HG03280 (cell line): ENCODE results near the gene FPR2.
"Not testable (repeated sequence)": the region's sequence is repeated elsewhere in the genome, so short reads cannot be mapped to it uniquely, and the experiment has no call there.

Experiments used
- ATAC-seq: cut with Tn5 transposase; IDR thresholded peaks from one replicate; pipeline ENCODE4 v1.9.1; 2021; ENCODE audit warnings: mild to moderate bottlenecking, moderate library complexity; ENCODE audit not compliant: unreplicated experiment

Gene FPR2

DNA sequence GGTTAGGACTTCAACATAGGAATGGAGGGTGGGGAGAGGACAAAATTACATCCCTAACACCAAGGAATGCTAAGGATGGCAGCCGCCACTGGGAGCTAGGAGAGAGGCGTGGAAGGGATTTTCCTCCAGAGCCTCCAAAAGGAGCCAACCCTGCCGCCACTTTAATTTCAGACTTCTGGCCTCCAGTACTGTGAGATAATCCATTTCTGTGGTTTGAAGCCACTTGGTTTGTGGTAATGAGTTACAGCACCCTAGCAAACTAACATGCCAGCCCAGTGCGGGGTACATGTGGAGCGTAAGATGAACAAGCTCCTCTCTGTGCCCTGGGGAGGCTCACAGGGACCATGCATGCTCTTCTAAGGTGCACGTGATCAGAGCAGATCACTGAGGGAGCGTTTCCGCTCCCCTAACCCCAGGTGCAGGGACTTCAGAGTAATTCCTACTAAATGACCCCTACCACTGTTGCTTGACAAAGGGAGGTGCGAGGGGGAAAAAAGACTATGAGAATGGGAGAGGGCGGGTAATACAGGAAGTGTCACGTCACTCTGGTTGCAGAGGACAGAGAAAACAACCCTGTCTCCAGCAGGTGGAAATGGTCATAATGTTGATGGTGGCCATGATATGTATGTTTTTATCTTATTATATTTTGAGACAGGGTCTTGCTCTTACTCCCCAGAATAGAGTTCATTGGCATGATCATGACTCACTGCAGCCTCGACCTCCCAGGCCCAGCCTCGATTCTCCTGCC, 21.3 kb upstream of the FPR2 start:
- ATAC-seq = no peak

GRCh38 chr19:51740356-51740755, 20.6 kb upstream of the FPR2 start:
- ATAC-seq = no peak

GRCh38 chr19:51742789-51743188, 18.2 kb upstream of the FPR2 start:
- no peak for ATAC-seq

- no peak for ATAC-seq
Measured at GRCh38 chr19:51743405-51743804, 17.6 kb upstream of the FPR2 start.

DNA sequence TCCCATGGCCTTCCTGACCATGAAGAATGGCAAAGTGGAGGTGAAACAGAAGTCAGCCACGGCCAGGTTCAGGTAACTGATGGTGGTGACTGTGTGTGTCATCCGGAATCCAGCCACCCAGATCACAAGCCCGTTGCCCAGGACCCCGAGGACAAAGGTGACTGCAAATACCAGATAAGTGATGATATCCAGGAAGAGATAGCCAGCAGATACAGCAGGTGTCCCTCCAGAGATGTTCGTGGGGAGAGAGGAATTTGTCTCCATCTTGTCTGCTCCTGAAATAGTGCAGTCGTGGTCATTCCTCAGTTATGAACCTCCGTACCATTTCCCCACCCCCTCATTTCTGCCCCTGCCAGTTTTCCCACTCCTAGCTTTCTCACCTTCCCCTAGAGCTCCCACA, 14.2 kb upstream of the FPR2 start:
- no peak for ATAC-seq

DNA sequence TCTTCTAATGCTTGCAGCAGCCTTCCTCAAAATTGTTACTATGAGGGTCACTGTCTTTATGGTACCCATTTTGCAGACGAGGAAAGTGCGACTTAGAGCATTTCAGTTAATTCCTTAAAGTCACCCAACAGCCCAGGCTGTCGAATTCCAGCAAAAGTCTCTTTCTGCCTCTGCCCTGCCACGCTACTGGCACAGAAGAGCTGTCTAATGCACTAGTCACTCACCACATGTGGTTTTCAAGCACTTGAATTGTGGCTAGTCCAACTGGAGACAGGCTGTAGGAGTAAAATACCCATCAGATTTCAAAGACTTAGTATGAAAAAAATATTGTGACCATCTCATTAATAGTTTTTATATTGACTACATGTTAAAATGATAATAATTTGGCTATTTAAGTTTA, 11.0 kb upstream of the FPR2 start:
- no peak for ATAC-seq

DNA sequence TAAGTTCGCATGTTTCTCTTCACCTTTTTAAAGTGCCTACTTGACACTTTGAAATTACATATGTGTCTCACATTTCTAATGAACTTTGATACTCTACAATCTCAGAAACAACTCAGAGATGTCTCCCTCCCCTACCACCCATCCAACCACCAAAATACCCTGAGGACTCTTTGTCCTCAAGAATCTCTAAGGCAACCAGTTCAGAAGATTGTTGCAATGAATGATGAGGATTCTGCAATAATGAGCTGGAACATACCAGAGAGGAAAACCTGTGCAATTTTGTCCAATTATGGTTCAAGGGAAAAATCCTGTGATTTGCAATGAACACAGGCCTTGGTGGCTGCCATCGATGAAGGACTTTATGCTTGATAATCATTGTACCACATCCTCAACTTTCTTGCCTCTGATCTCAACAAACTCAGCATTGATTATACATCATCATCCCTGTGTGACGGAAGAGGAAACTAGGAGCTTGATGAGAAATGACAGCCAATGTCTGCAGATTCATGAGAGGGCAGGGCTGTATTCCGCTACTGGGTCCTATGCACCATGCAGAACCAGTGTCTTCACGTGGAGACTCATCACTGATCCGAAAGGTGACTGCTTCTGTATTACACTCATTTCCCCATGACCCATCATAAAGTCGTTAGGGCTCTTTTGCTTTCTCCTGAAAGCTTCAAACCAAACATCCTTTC, 10.4 kb upstream of the FPR2 start:
- ATAC-seq = no peak

GRCh38 chr19:51751655-51752054, 9.3 kb upstream of the FPR2 start, which contains the start of gene FPR1:
FPR1 (minus strand) TSS chr19:51751878; CDS start chr19:51746994, 4,884 bp downstream.
- ATAC-seq = no peak

- no peak for ATAC-seq
Measured at GRCh38 chr19:51754109-51754508, 6.9 kb upstream of the FPR2 start.

DNA sequence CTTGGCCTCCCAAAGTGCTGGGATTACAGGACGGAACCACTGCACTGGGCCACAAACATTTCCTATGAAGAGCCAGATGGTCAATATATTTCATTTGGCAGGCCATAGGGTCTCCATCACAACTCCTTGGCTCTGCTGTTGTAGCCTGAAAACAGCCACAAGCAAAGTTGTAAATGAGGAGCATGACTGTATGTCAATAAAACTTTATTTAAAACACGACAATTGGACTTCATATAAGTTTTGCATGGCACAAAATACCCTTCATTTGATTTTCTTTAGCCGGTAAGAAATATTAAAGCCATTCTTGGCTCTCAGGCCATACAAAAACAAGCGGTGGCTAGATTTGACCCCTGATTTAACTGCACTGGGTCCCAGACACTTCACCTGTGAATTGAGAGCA, 6.2 kb upstream of the FPR2 start:
- no peak for ATAC-seq

DNA sequence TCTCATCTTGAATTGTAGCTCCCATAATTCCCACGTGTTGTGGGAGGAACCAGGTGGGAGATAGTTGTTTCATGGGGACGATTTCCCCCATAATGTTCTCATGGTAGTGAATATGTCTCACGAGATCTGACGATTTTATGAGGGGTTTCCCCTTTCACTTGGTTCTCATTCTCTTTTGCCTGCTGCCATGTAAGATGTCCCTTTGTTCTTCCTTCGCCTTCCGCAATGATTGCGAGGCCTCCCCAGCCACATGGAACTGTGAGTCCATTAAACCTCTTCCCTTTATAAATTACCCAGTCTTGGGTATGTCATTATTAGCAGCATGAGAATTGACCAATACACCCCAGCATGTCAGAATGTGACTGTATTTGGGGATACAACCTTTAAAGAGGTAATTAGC, 5.4 kb upstream of the FPR2 start:
- no peak for ATAC-seq

- no peak for ATAC-seq
Measured at GRCh38 chr19:51761696-51762095, 716 bp downstream of the FPR2 start.

- ATAC-seq = no peak
Measured at GRCh38 chr19:51765086-51765485, 4.1 kb downstream of the FPR2 start.

- no peak for ATAC-seq
Measured at GRCh38 chr19:51766461-51766860, 5.5 kb downstream of the FPR2 start.

GRCh38 chr19:51771376-51772130, 10.6 kb downstream of the FPR2 start:
- no peak for ATAC-seq

DNA sequence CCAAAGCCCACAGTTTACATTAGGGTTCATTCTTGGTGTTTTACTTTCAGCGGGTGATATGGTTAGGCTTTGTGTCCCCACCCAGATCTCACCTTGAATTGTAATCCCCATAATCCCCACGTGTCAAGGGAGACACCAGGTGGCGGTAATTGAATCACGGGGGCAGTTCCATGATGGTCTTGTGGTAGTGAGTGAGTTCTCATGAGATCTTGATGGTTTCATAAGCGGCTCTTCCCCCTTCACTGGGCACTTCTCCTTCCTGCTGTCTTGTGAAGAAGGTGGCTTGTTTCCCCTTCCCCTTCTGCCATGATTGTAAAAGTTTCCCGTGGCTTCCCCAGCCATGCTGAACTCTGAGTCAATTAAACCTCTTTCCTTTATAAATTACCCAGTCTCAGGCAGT, 12.0 kb downstream of the FPR2 start:
- ATAC-seq = no peak

DNA sequence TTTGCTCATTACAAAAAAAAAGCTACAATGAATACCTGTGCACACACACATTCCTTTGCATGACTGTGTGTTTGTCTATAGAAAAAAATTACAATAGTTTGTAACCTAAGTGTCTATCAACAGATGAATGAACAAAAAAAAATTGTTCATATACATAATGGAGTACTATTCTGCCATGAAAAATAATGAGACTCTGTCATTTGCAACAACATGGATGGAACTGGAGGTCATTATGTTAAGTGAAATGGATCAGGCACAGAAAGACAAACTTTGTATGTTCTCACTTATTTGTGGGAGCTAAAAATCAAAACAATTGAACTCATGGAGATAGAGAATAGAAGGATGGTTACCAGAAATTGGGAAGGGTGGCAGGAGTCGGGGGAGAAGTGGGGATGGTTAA, 15.6 kb downstream of the FPR2 start:
- ATAC-seq = not testable (repeated sequence)

DNA sequence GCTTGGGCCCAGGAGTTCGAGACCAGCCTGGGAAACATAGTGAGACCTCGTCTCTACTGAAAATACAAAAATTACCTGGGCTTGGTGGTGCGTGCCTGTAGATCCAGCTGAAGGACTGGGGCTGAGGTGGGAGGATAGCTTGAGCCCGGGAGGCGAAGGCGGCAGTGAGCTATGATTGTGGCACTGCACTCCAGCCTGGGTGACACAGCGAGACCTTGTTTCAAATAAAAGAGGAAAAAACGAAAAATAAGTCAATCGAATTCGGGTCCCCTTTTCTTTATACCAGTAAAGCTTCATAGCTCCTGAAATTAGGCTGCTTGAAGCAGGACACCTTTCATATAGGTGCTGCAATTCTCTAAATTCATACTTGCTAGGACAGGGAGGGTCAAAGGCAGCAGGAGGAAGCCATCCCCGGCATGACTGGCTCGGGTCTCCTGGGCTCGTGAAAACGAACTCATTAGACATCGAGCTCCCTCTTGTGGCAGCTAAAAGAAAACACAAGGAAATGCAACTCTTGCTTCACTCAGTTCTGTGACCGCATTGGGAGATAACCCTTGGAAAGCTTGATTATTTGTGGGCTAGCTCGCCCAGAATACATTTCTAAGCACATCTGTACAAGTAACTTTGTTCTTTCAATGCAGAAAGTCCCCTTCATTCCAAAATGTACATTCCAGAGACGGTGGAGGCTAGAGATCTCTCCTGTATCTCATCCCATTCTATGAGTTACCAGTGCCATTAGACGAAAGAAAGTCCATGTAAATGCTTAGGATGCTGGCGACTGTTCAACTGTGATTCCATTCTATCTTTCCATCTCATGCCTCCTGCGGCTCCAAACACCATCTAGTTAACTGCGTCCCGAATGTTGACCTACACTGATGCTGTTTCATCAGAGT, 16.8 kb downstream of the FPR2 start:
- ATAC-seq = no peak

DNA sequence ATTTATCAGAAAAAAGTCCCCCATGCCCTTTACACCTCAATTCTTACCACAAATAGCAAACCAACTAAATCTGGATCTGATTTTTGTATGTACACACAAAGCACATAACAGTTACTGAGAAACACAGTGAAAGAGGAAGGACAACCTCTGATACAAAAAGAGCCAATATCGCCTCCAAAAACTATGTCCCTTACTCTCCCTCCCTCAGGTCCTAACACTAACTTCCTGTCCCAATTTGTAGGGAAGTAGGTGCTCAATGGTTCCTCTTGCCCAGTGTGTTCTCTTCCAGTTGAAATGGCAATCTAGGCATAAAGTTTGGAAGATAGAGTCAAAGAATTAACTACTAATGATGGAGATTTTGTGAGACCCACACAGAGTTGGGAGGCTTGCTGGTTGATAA, 18.2 kb downstream of the FPR2 start:
- no peak for ATAC-seq

DNA sequence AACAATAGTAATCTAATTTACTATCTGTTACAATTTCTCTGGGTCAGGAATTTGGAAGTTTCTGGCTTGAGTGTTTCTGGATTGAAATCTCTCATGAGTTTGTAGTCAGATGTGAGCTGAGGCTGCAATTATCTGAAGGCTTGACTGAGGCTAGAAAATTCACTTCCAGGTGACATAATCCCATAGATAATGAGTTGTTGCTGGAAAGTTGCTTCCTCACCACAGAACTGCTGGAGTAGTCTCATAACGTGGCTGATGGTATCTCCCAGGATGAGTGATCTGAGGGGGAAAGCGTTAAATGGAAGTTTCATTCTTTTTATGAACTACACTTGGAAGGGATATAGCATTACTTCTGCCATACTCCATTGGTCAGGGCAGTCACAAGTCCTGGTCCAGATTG, 18.7 kb downstream of the FPR2 start:
- no peak for ATAC-seq

GRCh38 chr19:51780270-51780669, 19.3 kb downstream of the FPR2 start:
- no peak for ATAC-seq
